ENCODE results near the gene MRAP. TPM values are rescaled to one million over a fixed set of nuclear protein-coding genes. Genes with fewer than 3 reads are reported as not detected.

Gene MRAP
- total RNA-seq, 3 donors from 2014 or later (not counting 1 experiment from before 2014, with no cell fraction given): not detected

DNA sequence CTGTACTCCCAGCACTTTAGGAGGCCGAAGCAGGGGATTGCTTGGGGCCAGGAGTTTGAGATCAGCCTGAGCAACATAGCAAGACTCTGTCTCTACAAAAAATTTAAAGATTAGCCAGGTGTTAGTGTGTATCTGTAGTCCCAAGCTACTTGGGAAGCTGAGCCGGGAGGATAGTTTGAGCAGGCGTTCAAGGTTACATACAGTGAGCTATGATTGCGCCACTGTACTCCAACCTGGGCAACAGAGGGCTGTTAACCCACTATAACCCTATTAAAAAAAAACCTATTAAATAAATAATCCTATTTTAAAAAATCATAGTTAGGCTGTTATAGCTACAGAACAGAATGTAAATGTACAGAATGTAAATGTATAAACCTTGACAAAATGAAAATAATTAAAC, 22.0 kb upstream of the MRAP start:
- H3K36me3 ChIP-seq (ENCODE audit: control insufficient read depth, insufficient read depth, low read length): peaks cover 6% of the 10 kb centered on the region
- H3K27me3 ChIP-seq (ENCODE audit: control insufficient read depth, insufficient read depth, low read length): no peaks in the 10 kb centered on the region
- DNase-seq: no peak
- Mint-ChIP-seq H3K4me1 (peaks cover 21 to 28% of the 10 kb centered on the region in 2 donors), H3K4me3 (no peak overlapping the region), H3K36me3 (no peaks in the 10 kb centered on the region), H3K27ac (no peak overlapping the region), H3K27me3 (ENCODE audit: low read depth in 2 of 2) (no peaks in the 10 kb centered on the region), H3K9me3 (no peaks in the 10 kb centered on the region)
- no peak overlapping the region for H3K27ac ChIP-seq (ENCODE audit: low read length)
- ATAC-seq: no peak
- H3K9me3 ChIP-seq (ENCODE audit: control insufficient read depth, insufficient read depth, low read length): no peaks in the 10 kb centered on the region
- no peak overlapping the region for H3K4me3 ChIP-seq (ENCODE audit: low read length)
- WGBS (ENCODE audit: insufficient coverage): 100% methylated on average over 2 of the region's 4 CpGs
- intact Hi-C loops (cut with micrococcal nuclease): no loop called here
- TF ChIP-seq, protein P1, sequence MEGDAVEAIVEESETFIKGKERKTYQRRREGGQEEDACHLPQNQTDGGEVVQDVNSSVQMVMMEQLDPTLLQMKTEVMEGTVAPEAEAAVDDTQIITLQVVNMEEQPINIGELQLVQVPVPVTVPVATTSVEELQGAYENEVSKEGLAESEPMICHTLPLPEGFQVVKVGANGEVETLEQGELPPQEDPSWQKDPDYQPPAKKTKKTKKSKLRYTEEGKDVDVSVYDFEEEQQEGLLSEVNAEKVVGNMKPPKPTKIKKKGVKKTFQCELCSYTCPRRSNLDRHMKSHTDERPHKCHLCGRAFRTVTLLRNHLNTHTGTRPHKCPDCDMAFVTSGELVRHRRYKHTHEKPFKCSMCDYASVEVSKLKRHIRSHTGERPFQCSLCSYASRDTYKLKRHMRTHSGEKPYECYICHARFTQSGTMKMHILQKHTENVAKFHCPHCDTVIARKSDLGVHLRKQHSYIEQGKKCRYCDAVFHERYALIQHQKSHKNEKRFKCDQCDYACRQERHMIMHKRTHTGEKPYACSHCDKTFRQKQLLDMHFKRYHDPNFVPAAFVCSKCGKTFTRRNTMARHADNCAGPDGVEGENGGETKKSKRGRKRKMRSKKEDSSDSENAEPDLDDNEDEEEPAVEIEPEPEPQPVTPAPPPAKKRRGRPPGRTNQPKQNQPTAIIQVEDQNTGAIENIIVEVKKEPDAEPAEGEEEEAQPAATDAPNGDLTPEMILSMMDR (IDR thresholded peaks at IDR 0.05): no peak
- peaks cover 15% of the 10 kb centered on the region for H3K4me1 ChIP-seq (ENCODE audit: control insufficient read depth, insufficient read depth, low read length)

DNA sequence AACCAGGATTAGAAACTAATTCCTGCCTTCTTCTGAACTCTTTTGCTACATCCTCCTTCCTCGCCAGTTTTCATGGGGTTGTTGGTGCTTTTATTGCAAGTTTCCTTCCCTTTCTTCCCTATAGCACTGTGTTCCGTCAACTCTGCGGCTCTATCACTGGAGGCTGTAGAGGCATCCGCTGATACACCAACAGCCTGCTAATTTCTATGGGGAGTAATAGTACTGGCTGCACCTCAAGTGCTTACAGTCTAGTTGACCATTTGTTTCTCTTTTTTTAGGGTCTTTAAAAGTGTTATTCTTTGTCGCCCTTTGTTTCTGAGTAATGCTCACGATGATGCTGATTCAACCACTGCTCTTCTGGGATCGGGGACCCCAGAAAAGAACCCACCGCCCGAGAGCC, 20.6 kb upstream of the MRAP start:
- no peak for ATAC-seq
- H3K9me3 Mint-ChIP-seq: no peaks in the 10 kb centered on the region
- peaks cover 21 to 28% of the 10 kb centered on the region in 2 donors for H3K4me1 Mint-ChIP-seq

DNA sequence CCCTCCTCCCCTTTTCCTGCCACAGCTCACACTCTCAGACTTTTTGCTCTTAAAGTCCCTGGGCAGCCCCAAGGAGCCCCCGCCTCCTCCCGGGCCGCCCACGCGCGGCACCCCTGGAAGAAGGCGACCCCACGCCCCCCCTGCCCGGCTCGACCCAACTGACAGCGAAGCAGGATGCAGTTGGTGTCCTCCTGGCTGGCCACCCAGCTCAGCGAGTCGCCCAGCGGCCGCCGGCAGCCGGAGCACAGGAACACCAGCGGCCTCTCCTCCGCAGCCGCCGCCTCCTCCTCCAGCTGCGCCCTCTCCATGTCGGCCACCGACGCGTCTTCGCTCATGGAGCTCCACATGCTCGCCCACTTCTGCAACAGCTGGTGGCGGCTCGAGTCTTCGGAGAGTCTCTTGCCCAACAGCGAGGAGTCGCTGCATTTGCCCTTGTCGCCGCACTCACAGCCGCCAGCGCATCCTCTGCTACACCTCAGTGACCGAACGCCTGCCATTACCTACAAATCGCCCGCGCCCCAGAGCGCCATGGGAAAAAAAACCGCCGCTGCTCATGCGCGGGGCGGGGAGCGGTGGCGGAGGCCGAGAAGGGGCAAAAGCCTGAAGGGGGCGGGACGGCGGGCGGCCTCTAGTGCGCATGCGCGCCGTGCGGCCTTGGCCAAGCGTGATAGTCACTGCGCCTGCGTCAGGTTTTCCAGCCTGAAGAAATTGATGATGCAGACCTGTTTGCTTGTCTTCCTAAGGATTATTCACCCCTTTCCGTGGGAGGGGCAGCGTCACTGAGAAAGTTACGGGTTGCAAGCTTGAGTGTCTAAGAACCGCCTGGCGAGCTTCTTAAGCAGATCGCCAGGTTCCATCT, 19.9 kb upstream of the MRAP start, which contains the start of gene MIS18A:
MIS18A (minus strand) TSS at position 532 of the 859 bp plus-strand sequence; CDS start at position 497, 35 bp downstream.
- H3K9me3 ChIP-seq (ENCODE audit: control insufficient read depth, insufficient read depth, low read length): no peaks in the 10 kb centered on the region
- H3K4me1 Mint-ChIP-seq: peaks cover 21 to 28% of the 10 kb centered on the region in 2 donors
- ATAC-seq (peak; percentile 92 to 94 (median 94)), DNase-seq (peak; percentile 97)
- H3K27ac Mint-ChIP-seq: peak within 1 kb of the TSS; percentile 93 to 96
- H3K27me3 ChIP-seq (ENCODE audit: control insufficient read depth, insufficient read depth, low read length): no peaks in the 10 kb centered on the region
- H3K27me3 Mint-ChIP-seq (ENCODE audit: low read depth in 2 of 2): no peaks in the 10 kb centered on the region
- peak within 1 kb of the TSS; percentile 66 for H3K4me3 ChIP-seq (ENCODE audit: low read length)
- no peaks in the 10 kb centered on the region for H3K36me3 Mint-ChIP-seq
- H3K9me3 Mint-ChIP-seq: no peaks in the 10 kb centered on the region
- H3K4me3 Mint-ChIP-seq: peak within 1 kb of the TSS; percentile 98
- H3K4me1 ChIP-seq (ENCODE audit: control insufficient read depth, insufficient read depth, low read length): peaks cover 15% of the 10 kb centered on the region
- no peaks in the 10 kb centered on the region for H3K36me3 ChIP-seq (ENCODE audit: control insufficient read depth, insufficient read depth, low read length)
- WGBS (ENCODE audit: insufficient coverage): under 1% methylated on average over 69 of the region's 69 CpGs
- H3K27ac ChIP-seq (ENCODE audit: low read length): peak within 1 kb of the TSS; percentile 38
- intact Hi-C loops (cut with micrococcal nuclease): loop anchor here (2.0 kb wide), 1 partner anchor 114 kb away; the partner anchor contains the start of gene URB1
- TF ChIP-seq, protein P1 (IDR thresholded peaks at IDR 0.05): no peak

More for the DNA sequence above, 20.6 kb upstream of the MRAP start:
- no peak overlapping the region for H3K27ac ChIP-seq (ENCODE audit: low read length)
- TF ChIP-seq, protein P1 (IDR thresholded peaks at IDR 0.05): no peak
- intact Hi-C loops (cut with micrococcal nuclease): loop anchor here (2.0 kb wide), 1 partner anchor 115 kb away; the partner anchor contains the start of gene URB1
- Mint-ChIP-seq H3K27ac (peak overlapping the region; percentile 93 to 96), H3K36me3 (no peaks in the 10 kb centered on the region), H3K4me3 (peak overlapping the region; percentile 98), H3K27me3 (ENCODE audit: low read depth in 2 of 2) (no peaks in the 10 kb centered on the region)
- H3K9me3 ChIP-seq (ENCODE audit: control insufficient read depth, insufficient read depth, low read length): no peaks in the 10 kb centered on the region
- DNase-seq: peak in 1 of 2 donors; percentile 14
- H3K4me1 ChIP-seq (ENCODE audit: control insufficient read depth, insufficient read depth, low read length): peaks cover 15% of the 10 kb centered on the region
- no peaks in the 10 kb centered on the region for H3K27me3 ChIP-seq (ENCODE audit: control insufficient read depth, insufficient read depth, low read length)
- 0% methylated on average over 7 of the region's 9 CpGs for WGBS (ENCODE audit: insufficient coverage)
- H3K4me3 ChIP-seq (ENCODE audit: low read length): peak overlapping the region; percentile 66
- peaks cover 5% of the 10 kb centered on the region for H3K36me3 ChIP-seq (ENCODE audit: control insufficient read depth, insufficient read depth, low read length)
